GM12878 (cell line): ENCODE results near the gene PARP8. TPM values are rescaled to one million over a fixed set of nuclear protein-coding genes. Genes with fewer than 3 reads are reported as not detected.

ENCODE experiments used
- MTA3 ChIP-seq: IDR thresholded peaks from 2 replicates; pipeline ENCODE4 v1.6.1; 2012; ENCODE audit warnings: low read length, inconsistent platforms, borderline replicate concordance
- PAX8 ChIP-seq: fragments of 450-650 bp; IDR thresholded peaks from 2 replicates; pipeline ENCODE4 v1.6.1; 2017; ENCODE audit warnings: mild to moderate bottlenecking, moderate library complexity
- SPI1 ChIP-seq: IDR thresholded peaks from 2 replicates; pipeline ENCODE4 v1.6.1; 2011; ENCODE audit warnings: low read depth, mild to moderate bottlenecking, low read length, moderate library complexity, borderline replicate concordance; ENCODE audit not compliant: insufficient read depth
- STAT1 ChIP-seq: fragments of 450-650 bp; conservative IDR thresholded peaks from 2 replicates; pipeline ENCODE4 v1.6.1; 2014; ENCODE audit warnings: antibody characterized with exemption, mild to moderate bottlenecking
- SUPT20H ChIP-seq: IDR thresholded peaks from 2 replicates; pipeline ENCODE4 v1.6.1; 2011; ENCODE audit warnings: low read depth, mild to moderate bottlenecking, low read length, moderate library complexity, borderline replicate concordance; ENCODE audit not compliant: control insufficient read depth
- YY1 ChIP-seq: IDR thresholded peaks from 2 replicates; pipeline ENCODE4 v1.6.1; 2011; ENCODE audit warnings: low read depth, mild to moderate bottlenecking, low read length
- polyA plus RNA-seq, 11 experiments: library from polyadenylated mRNA; depleted of rRNA in 4 of 11; unstranded in 6 of 11; stranded (reverse) in 5 of 11; fragments of >200 nt; fragmentation: Nextera tagmentation in 4 of 11; fragmentation: Illumina TruSeq in 1 of 11; extraction: Ambion mirVana in 4 of 11; extraction: Trizol in 1 of 11; gene quantifications; 1 replicate in 1 of 11; 2 replicates in 10 of 11; pipeline versions ENCODE4 v1.2.1 to v1.2.3, GENCODE V29; 2011 to 2016; ENCODE audit warnings: inconsistent platforms in 2 of 11, missing spikeins in 2 of 11, low read depth in 1 of 11
- total RNA-seq, 4 experiments: library from RNA; depleted of rRNA in 3 of 4; stranded (reverse); fragments of >200 nt in 3 of 4; fragmentation: Illumina TruSeq in 1 of 4; extraction: Trizol in 1 of 4; gene quantifications; 2 replicates each; pipeline versions ENCODE4 v1.2.1 to v1.2.3, GENCODE V29; 2013 to 2021
- TF ChIP-seq, protein P1 (sequence below): IDR thresholded peaks from 2 replicates; pipeline ENCODE4 v1.6.1; 2012; ENCODE audit warnings: improper control_type of control experiment, low read depth, low read length; ENCODE audit not compliant: insufficient replicate concordance
- TF ChIP-seq, protein P2 (sequence below): fragments of 450-650 bp; IDR thresholded peaks from 2 replicates; pipeline ENCODE4 v1.6.1; 2014; ENCODE audit warnings: mild to moderate bottlenecking
- TF ChIP-seq, protein P3 (sequence below): fragments of 450-650 bp; conservative IDR thresholded peaks from 2 replicates; pipeline ENCODE4 v1.6.1; 2017; ENCODE audit warnings: mild to moderate bottlenecking, moderate library complexity

Gene PARP8
- total and polyA plus RNA-seq, 10 of the 15 experiments (the other 5 are each of a cell fraction or from before 2014, with no cell fraction given), result 9.1 to 65.2 (median 20.6) TPM

DNA sequence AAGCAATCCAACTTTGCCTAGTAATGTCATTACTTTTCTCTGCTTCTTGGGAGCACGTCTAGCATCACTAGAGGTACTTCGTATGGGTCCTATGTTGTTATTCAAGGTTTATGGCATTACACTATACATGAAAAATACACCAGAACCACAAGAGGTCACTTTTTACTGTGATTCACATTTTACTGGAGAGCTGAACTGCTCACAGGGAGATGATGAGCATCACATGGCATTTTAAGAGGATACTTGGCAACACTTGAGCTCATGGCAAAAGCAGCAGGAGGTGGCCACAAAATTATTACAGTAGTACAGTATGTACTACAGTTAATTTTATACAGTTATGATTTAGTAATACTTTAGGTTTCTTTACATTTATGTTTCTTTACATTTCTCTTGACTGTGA, 223.4 kb downstream of the PARP8 start (continued):
- TF ChIP-seq SPI1 (no peak), SUPT20H (no peak), MTA3 (no peak), PAX8 (no peak), YY1 (no peak), STAT1 (no peak)
- TF ChIP-seq, protein P1, sequence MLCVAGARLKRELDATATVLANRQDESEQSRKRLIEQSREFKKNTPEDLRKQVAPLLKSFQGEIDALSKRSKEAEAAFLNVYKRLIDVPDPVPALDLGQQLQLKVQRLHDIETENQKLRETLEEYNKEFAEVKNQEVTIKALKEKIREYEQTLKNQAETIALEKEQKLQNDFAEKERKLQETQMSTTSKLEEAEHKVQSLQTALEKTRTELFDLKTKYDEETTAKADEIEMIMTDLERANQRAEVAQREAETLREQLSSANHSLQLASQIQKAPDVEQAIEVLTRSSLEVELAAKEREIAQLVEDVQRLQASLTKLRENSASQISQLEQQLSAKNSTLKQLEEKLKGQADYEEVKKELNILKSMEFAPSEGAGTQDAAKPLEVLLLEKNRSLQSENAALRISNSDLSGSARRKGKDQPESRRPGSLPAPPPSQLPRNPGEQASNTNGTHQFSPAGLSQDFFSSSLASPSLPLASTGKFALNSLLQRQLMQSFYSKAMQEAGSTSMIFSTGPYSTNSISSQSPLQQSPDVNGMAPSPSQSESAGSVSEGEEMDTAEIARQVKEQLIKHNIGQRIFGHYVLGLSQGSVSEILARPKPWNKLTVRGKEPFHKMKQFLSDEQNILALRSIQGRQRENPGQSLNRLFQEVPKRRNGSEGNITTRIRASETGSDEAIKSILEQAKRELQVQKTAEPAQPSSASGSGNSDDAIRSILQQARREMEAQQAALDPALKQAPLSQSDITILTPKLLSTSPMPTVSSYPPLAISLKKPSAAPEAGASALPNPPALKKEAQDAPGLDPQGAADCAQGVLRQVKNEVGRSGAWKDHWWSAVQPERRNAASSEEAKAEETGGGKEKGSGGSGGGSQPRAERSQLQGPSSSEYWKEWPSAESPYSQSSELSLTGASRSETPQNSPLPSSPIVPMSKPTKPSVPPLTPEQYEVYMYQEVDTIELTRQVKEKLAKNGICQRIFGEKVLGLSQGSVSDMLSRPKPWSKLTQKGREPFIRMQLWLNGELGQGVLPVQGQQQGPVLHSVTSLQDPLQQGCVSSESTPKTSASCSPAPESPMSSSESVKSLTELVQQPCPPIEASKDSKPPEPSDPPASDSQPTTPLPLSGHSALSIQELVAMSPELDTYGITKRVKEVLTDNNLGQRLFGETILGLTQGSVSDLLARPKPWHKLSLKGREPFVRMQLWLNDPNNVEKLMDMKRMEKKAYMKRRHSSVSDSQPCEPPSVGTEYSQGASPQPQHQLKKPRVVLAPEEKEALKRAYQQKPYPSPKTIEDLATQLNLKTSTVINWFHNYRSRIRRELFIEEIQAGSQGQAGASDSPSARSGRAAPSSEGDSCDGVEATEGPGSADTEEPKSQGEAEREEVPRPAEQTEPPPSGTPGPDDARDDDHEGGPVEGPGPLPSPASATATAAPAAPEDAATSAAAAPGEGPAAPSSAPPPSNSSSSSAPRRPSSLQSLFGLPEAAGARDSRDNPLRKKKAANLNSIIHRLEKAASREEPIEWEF, result no peak
- TF ChIP-seq, protein P2, sequence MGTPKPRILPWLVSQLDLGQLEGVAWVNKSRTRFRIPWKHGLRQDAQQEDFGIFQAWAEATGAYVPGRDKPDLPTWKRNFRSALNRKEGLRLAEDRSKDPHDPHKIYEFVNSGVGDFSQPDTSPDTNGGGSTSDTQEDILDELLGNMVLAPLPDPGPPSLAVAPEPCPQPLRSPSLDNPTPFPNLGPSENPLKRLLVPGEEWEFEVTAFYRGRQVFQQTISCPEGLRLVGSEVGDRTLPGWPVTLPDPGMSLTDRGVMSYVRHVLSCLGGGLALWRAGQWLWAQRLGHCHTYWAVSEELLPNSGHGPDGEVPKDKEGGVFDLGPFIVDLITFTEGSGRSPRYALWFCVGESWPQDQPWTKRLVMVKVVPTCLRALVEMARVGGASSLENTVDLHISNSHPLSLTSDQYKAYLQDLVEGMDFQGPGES, result no peak
- TF ChIP-seq, protein P3, sequence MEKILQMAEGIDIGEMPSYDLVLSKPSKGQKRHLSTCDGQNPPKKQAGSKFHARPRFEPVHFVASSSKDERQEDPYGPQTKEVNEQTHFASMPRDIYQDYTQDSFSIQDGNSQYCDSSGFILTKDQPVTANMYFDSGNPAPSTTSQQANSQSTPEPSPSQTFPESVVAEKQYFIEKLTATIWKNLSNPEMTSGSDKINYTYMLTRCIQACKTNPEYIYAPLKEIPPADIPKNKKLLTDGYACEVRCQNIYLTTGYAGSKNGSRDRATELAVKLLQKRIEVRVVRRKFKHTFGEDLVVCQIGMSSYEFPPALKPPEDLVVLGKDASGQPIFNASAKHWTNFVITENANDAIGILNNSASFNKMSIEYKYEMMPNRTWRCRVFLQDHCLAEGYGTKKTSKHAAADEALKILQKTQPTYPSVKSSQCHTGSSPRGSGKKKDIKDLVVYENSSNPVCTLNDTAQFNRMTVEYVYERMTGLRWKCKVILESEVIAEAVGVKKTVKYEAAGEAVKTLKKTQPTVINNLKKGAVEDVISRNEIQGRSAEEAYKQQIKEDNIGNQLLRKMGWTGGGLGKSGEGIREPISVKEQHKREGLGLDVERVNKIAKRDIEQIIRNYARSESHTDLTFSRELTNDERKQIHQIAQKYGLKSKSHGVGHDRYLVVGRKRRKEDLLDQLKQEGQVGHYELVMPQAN, result no peak

Other genes with a start within 250 kb of the PARP8 start
- 38.6 and 48.0 TPM in 2 replicates for gene EMB, start 225.3 kb upstream of the PARP8 start, total RNA-seq (2014; rRNA removed)
- 45.6 and 48.0 TPM in 2 replicates for gene EMB, start 225.3 kb upstream of the PARP8 start, total RNA-seq (2014; rRNA removed; fragmentation: Illumina TruSeq; extraction: Trizol)
- gene EMB, start 225.3 kb upstream of the PARP8 start, total RNA-seq (2021), result 48.2 and 48.9 TPM in 2 replicates
- 30.2 and 48.4 TPM in 2 replicates for gene EMB, start 225.3 kb upstream of the PARP8 start, polyA plus RNA-seq (2011; rRNA removed)
- 42.6 and 66.8 TPM in 2 replicates for gene EMB, start 225.3 kb upstream of the PARP8 start, polyA plus RNA-seq (2014; fragmentation: Illumina TruSeq; extraction: Trizol)
- 10 to 100 TPM in 1 of 2 experiments, 1 to 10 TPM in 1; 7.0 to 13.5 TPM for gene EMB, start 225.3 kb upstream of the PARP8 start, polyA plus RNA-seq (2014; fragmentation: Nextera tagmentation; extraction: Ambion mirVana)
- gene EMB, start 225.3 kb upstream of the PARP8 start, polyA plus RNA-seq (2014; rRNA removed), result 23.5 and 24.8 TPM in 2 replicates
- 10 to 100 TPM; 36.7 to 43.4 TPM for gene EMB, start 225.3 kb upstream of the PARP8 start, polyA plus RNA-seq (2016; fragmentation: Nextera tagmentation; extraction: Ambion mirVana)